Ishikawa (cell line): ENCODE results near the gene ASTN2.

Source experiments
- EGR1 ChIP-seq: IDR thresholded peaks from 2 replicates; pipeline ENCODE4 v1.6.1; 2012
- EP300 ChIP-seq: IDR thresholded peaks from 2 replicates; pipeline ENCODE4 v1.6.1; 2012; ENCODE audit warnings: borderline replicate concordance
- FOXM1 ChIP-seq: IDR thresholded peaks from 2 replicates; pipeline ENCODE4 v1.6.1; 2012; ENCODE audit warnings: low read depth, borderline replicate concordance
- RAD21 ChIP-seq: IDR thresholded peaks from 2 replicates; pipeline ENCODE4 v1.6.1; 2012; ENCODE audit warnings: low read depth
- TAF1 ChIP-seq: IDR thresholded peaks from 2 replicates; pipeline ENCODE4 v1.6.1; 2012; ENCODE audit warnings: low read depth, mild to moderate bottlenecking
- TCF12 ChIP-seq: IDR thresholded peaks from 2 replicates; pipeline ENCODE4 v1.6.1; 2012; ENCODE audit warnings: low read depth
- YY1 ChIP-seq: IDR thresholded peaks from 2 replicates; pipeline ENCODE4 v1.6.1; 2012; ENCODE audit warnings: low read depth

DNA sequence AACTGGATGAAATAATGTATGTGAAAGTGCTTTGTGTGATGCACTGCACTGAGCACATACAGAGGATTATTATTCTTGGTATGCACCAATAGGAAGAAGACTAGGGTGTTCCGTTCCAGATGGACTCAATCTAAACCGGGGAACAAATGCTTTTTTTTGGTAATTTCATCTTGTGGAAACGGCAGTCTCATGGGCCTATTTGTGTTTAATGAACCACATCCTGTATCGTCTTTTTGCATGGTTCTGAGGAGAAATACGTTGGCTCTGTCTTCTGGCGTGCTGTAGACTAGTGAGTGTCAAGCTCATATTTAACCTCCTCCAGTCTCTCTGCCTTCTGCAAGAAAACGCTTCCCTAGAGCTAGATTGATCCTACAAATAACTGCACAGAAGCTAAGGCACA is 697.7 kb downstream of the ASTN2 start:
- no peak for TF ChIP-seq TAF1
- TF ChIP-seq YY1 = no peak
- TF ChIP-seq RAD21 = no peak
- TF ChIP-seq TCF12 = no peak
- no peak for TF ChIP-seq EGR1
- TF ChIP-seq FOXM1 = no peak
- no peak for TF ChIP-seq EP300
